Measurements from ENCODE around the gene YIPF5.

DNA sequence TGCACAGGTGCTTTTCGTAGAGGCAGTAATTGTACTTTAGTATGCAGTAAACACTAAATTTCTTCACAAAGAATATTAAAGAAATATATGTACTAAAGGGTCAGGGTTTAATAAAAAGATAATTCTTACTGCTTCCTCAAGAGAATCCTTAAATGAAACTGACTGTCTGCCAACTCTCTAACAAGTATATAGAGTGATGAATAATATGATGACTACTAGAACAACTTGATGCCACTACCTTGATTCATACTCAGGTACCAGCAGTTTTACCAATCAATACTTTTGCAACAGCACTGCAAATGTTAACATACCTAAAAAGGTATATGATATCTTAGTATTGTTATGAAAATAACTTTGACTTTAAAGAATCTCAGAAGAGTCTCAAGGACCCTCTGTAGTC is 3.8 kb downstream of the YIPF5 start:
- no peak for TF ChIP-seq POLR2A (IDR thresholded peaks at IDR 0.05)
- TF ChIP-seq, protein P1, sequence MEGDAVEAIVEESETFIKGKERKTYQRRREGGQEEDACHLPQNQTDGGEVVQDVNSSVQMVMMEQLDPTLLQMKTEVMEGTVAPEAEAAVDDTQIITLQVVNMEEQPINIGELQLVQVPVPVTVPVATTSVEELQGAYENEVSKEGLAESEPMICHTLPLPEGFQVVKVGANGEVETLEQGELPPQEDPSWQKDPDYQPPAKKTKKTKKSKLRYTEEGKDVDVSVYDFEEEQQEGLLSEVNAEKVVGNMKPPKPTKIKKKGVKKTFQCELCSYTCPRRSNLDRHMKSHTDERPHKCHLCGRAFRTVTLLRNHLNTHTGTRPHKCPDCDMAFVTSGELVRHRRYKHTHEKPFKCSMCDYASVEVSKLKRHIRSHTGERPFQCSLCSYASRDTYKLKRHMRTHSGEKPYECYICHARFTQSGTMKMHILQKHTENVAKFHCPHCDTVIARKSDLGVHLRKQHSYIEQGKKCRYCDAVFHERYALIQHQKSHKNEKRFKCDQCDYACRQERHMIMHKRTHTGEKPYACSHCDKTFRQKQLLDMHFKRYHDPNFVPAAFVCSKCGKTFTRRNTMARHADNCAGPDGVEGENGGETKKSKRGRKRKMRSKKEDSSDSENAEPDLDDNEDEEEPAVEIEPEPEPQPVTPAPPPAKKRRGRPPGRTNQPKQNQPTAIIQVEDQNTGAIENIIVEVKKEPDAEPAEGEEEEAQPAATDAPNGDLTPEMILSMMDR (IDR thresholded peaks at IDR 0.05 in 4 of 5, conservative IDR thresholded peaks at IDR 0.05 in 1 of 5): no peak
